Measurements from ENCODE around the gene DYNC1I1. TPM values are rescaled to one million over a fixed set of nuclear protein-coding genes. Genes with fewer than 3 reads are reported as not detected.

Gene DYNC1I1
- total RNA-seq, 1 donor from 2014 or later = 2.3 TPM

DNA sequence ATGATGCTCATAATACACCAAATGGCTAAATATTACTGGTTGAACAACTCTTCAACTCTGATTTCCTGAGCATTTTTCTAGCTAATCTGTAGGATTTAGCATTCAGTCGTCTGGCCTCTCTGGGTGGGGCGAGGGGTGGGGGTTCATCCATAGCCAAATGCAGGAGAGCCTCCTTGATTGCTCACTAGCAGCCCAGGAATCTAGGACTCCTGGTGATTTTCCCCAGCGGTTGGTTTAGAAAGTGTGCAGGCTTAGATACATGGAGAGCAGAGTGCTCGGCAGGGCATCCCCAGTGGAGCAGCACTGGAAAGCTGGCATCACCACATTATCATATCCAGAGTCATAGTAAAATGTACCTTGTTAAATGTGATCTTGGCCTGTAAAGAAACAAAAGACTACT is 136.1 kb downstream of the DYNC1I1 start:
- Histone ChIP-seq H3K27ac (no peak overlapping the region), H3K36me3 (no peaks in the 10 kb centered on the region), H3K27me3 (peaks cover 10% of the 10 kb centered on the region), H3K9me3 (no peaks in the 10 kb centered on the region), H3K4me3 (no peak overlapping the region), H3K4me1 (no peaks in the 10 kb centered on the region)
- no peak for DNase-seq
- no peak for ATAC-seq
- intact Hi-C loops (cut with DNase I) = no loop called here
- TF ChIP-seq, protein P1, sequence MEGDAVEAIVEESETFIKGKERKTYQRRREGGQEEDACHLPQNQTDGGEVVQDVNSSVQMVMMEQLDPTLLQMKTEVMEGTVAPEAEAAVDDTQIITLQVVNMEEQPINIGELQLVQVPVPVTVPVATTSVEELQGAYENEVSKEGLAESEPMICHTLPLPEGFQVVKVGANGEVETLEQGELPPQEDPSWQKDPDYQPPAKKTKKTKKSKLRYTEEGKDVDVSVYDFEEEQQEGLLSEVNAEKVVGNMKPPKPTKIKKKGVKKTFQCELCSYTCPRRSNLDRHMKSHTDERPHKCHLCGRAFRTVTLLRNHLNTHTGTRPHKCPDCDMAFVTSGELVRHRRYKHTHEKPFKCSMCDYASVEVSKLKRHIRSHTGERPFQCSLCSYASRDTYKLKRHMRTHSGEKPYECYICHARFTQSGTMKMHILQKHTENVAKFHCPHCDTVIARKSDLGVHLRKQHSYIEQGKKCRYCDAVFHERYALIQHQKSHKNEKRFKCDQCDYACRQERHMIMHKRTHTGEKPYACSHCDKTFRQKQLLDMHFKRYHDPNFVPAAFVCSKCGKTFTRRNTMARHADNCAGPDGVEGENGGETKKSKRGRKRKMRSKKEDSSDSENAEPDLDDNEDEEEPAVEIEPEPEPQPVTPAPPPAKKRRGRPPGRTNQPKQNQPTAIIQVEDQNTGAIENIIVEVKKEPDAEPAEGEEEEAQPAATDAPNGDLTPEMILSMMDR (IDR thresholded peaks at IDR 0.05) = no peak

DNA sequence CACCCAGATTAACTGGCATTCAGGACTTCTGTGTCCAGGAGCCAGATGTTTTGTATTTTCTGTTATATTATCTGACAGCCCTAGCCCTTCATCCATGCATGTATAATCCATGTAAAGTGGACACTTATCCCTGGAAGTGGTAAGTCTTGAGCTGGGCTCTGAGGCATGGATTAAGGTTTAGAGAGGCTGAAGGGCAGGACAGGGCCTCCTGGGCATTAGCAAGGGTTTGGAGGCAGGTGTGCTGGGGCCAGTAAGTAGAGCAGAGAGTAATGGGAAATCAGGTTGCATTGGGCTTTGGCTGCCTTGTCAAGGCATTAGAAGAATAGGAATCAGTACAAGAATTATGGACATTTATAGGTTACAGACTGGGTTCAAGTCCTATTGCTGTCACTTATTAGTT is 138.0 kb downstream of the DYNC1I1 start:
- Histone ChIP-seq H3K4me1 (no peaks in the 10 kb centered on the region), H3K36me3 (no peaks in the 10 kb centered on the region), H3K27me3 (peaks cover 10% of the 10 kb centered on the region), H3K27ac (no peak overlapping the region), H3K9me3 (no peaks in the 10 kb centered on the region), H3K4me3 (no peak overlapping the region)
- no peak for ATAC-seq
- intact Hi-C loops (cut with DNase I) = loop anchor here (10.0 kb wide), 1 partner anchor 1154 kb away; no protein-coding TSS in a partner anchor
- no peak for DNase-seq
- TF ChIP-seq, protein P1 (IDR thresholded peaks at IDR 0.05) = no peak

GRCh38 chr7:95915731-95916130 is 143.4 kb downstream of the DYNC1I1 start:
- no peak overlapping the region for H3K27ac ChIP-seq
- H3K36me3 ChIP-seq = no peaks in the 10 kb centered on the region
- H3K4me1 ChIP-seq = no peaks in the 10 kb centered on the region
- intact Hi-C loops (cut with DNase I) = loop anchor here (10.0 kb wide), 1 partner anchor 1149 kb away; no protein-coding TSS in a partner anchor
- H3K4me3 ChIP-seq = no peak overlapping the region
- TF ChIP-seq, protein P1 (IDR thresholded peaks at IDR 0.05) = no peak
- no peaks in the 10 kb centered on the region for H3K9me3 ChIP-seq
- H3K27me3 ChIP-seq = no peaks in the 10 kb centered on the region
- no peak for ATAC-seq
- DNase-seq = no peak

- no peaks in the 10 kb centered on the region for H3K4me1 ChIP-seq
- TF ChIP-seq, protein P1 (IDR thresholded peaks at IDR 0.05) = peak; percentile 96
- intact Hi-C loops (cut with DNase I) = loop anchor here (10.0 kb wide), 1 partner anchor 1148 kb away; no protein-coding TSS in a partner anchor
- no peaks in the 10 kb centered on the region for H3K9me3 ChIP-seq
- ATAC-seq (peak; percentile 76), DNase-seq (peak; percentile 81)
- H3K4me3 ChIP-seq = peak overlapping the region; percentile 33
- H3K27me3 ChIP-seq = no peaks in the 10 kb centered on the region
- no peak overlapping the region for H3K27ac ChIP-seq
- no peaks in the 10 kb centered on the region for H3K36me3 ChIP-seq
These were observed 144.4 kb downstream of the DYNC1I1 start for GRCh38 chr7:95916573-95917297.

GRCh38 chr7:95917634-95918033 is 145.3 kb downstream of the DYNC1I1 start:
- intact Hi-C loops (cut with DNase I) = loop anchor here (10.0 kb wide), 1 partner anchor 1147 kb away; no protein-coding TSS in a partner anchor

More at GRCh38 chr7:95917634-95918033, 145.3 kb downstream of the DYNC1I1 start:
- Histone ChIP-seq H3K27ac (no peak overlapping the region), H3K4me3 (peak overlapping the region; percentile 33), H3K4me1 (no peaks in the 10 kb centered on the region), H3K9me3 (no peaks in the 10 kb centered on the region), H3K27me3 (no peaks in the 10 kb centered on the region), H3K36me3 (no peaks in the 10 kb centered on the region)
- TF ChIP-seq, protein P1 (IDR thresholded peaks at IDR 0.05) = no peak
- no peak for DNase-seq
- ATAC-seq = no peak
